Stimulated activated naive CD8-positive, alpha-beta T cell treated with anti-CD3 and anti-CD28 coated beads, Interleukin-15, amount 100 ng/mL, for 72 hours (primary cell): ENCODE measurements around the gene TNFAIP2.

Experiments used
- ATAC-seq: fragments of 150-1000 bp; cut with Tn5 transposase; 2 replicates; pipeline ENCODE4 v1.10.0; 2021; ENCODE audit warnings: mild to moderate bottlenecking, moderate library complexity
- DNase-seq, 2 donors: peaks; one replicate each; pipeline ENCODE4 v3.0.0; 2021 to 2022
- H3K27ac Mint-ChIP-seq, 2 donors: one replicate each; pipeline ENCODE4 v1.8.0; 2022; ENCODE audit warnings: mild to moderate bottlenecking in 2 of 2, mixed read lengths in 2 of 2, moderate library complexity in 2 of 2
- H3K27me3 Mint-ChIP-seq: one replicate; pipeline ENCODE4 v1.8.0; 2022; ENCODE audit warnings: mixed read lengths
- H3K4me1 Mint-ChIP-seq: one replicate; pipeline ENCODE4 v1.8.0; 2022; ENCODE audit warnings: mild to moderate bottlenecking, mixed read lengths
- H3K4me3 Mint-ChIP-seq, 2 donors: one replicate each; pipeline ENCODE4 v1.8.0; 2022; ENCODE audit warnings: mild to moderate bottlenecking in 2 of 2, mixed read lengths in 2 of 2, moderate library complexity in 1 of 2
- H3K9me3 Mint-ChIP-seq, 2 donors: one replicate each; pipeline ENCODE4 v1.8.0; 2022; ENCODE audit warnings: mixed read lengths in 2 of 2

TNFAIP2 gene

GRCh38 chr14:103101257-103101962 is 21.9 kb upstream of the TNFAIP2 start:
- Mint-ChIP-seq H3K27ac (no peak overlapping the region), H3K4me1 (peaks cover 23% of the 10 kb centered on the region), H3K27me3 (peaks cover 56% of the 10 kb centered on the region), H3K4me3 (no peak overlapping the region), H3K9me3 (no peaks in the 10 kb centered on the region)
- DNase-seq: no peak
- ATAC-seq: no peak

GRCh38 chr14:103101963-103102688 is 21.1 kb upstream of the TNFAIP2 start:
- H3K4me3 Mint-ChIP-seq: no peak overlapping the region
- peaks cover 63% of the 10 kb centered on the region for H3K27me3 Mint-ChIP-seq
- H3K9me3 Mint-ChIP-seq: no peaks in the 10 kb centered on the region
- H3K27ac Mint-ChIP-seq: no peak overlapping the region
- DNase-seq (no peak), ATAC-seq (no peak)
- H3K4me1 Mint-ChIP-seq: peaks cover 23% of the 10 kb centered on the region

- Mint-ChIP-seq H3K4me3 (no peak overlapping the region), H3K9me3 (no peaks in the 10 kb centered on the region), H3K4me1 (peaks cover 23% of the 10 kb centered on the region), H3K27ac (no peak overlapping the region), H3K27me3 (peaks cover 70% of the 10 kb centered on the region)
- DNase-seq: no peak
- ATAC-seq: no peak
Observed at GRCh38 chr14:103102689-103103260, 20.5 kb upstream of the TNFAIP2 start.

- peaks cover 71% of the 10 kb centered on the region for H3K27me3 Mint-ChIP-seq
- DNase-seq: no peak
- no peak for ATAC-seq
- H3K27ac Mint-ChIP-seq: no peak overlapping the region
- no peaks in the 10 kb centered on the region for H3K9me3 Mint-ChIP-seq
- H3K4me3 Mint-ChIP-seq: peak overlapping the region; percentile 42 to 51
- peaks cover 25% of the 10 kb centered on the region for H3K4me1 Mint-ChIP-seq
Observed at GRCh38 chr14:103103461-103104388, 19.5 kb upstream of the TNFAIP2 start.

GRCh38 chr14:103104389-103104653 is 18.9 kb upstream of the TNFAIP2 start:
- Mint-ChIP-seq H3K4me1 (peaks cover 28% of the 10 kb centered on the region), H3K9me3 (no peaks in the 10 kb centered on the region), H3K4me3 (no peak overlapping the region), H3K27ac (no peak overlapping the region), H3K27me3 (peaks cover 71% of the 10 kb centered on the region)
- no peak for DNase-seq
- no peak for ATAC-seq

- no peaks in the 10 kb centered on the region for H3K9me3 Mint-ChIP-seq
- H3K27ac Mint-ChIP-seq: no peak overlapping the region
- H3K4me3 Mint-ChIP-seq: no peak overlapping the region
- peak; percentile 76 for ATAC-seq
- peaks cover 31% of the 10 kb centered on the region for H3K4me1 Mint-ChIP-seq
- peaks cover 72% of the 10 kb centered on the region for H3K27me3 Mint-ChIP-seq
- DNase-seq: peak; percentile 75 to 79
Observed at GRCh38 chr14:103104654-103105452, 18.4 kb upstream of the TNFAIP2 start.

GRCh38 chr14:103105580-103106150 is 17.6 kb upstream of the TNFAIP2 start:
- DNase-seq (no peak), ATAC-seq (peak; percentile 21)
- no peak overlapping the region for H3K27ac Mint-ChIP-seq
- H3K27me3 Mint-ChIP-seq: peaks cover 80% of the 10 kb centered on the region
- peaks cover 34% of the 10 kb centered on the region for H3K4me1 Mint-ChIP-seq
- H3K9me3 Mint-ChIP-seq: no peaks in the 10 kb centered on the region
- H3K4me3 Mint-ChIP-seq: no peak overlapping the region

GRCh38 chr14:103107455-103107854 is 15.8 kb upstream of the TNFAIP2 start:
- DNase-seq (no peak), ATAC-seq (no peak)
- peaks cover 44% of the 10 kb centered on the region for H3K4me1 Mint-ChIP-seq
- no peaks in the 10 kb centered on the region for H3K9me3 Mint-ChIP-seq
- H3K27ac Mint-ChIP-seq: no peak overlapping the region
- no peak overlapping the region for H3K4me3 Mint-ChIP-seq
- H3K27me3 Mint-ChIP-seq: peaks cover 71% of the 10 kb centered on the region

- no peak overlapping the region for H3K4me3 Mint-ChIP-seq
- H3K27ac Mint-ChIP-seq: peak overlapping the region; percentile 93 to 94
- DNase-seq (no peak), ATAC-seq (no peak)
- peaks cover 45% of the 10 kb centered on the region for H3K4me1 Mint-ChIP-seq
- H3K9me3 Mint-ChIP-seq: no peaks in the 10 kb centered on the region
- peaks cover 64% of the 10 kb centered on the region for H3K27me3 Mint-ChIP-seq
Observed at GRCh38 chr14:103107941-103108748, 15.1 kb upstream of the TNFAIP2 start.

GRCh38 chr14:103108749-103109207 is 14.5 kb upstream of the TNFAIP2 start:
- peaks cover 57% of the 10 kb centered on the region for H3K27me3 Mint-ChIP-seq
- peak overlapping the region in 1 of 2 donors; percentile 6 for H3K4me3 Mint-ChIP-seq
- H3K27ac Mint-ChIP-seq: peak overlapping the region; percentile 93 to 94
- peaks cover 40% of the 10 kb centered on the region for H3K4me1 Mint-ChIP-seq
- no peaks in the 10 kb centered on the region for H3K9me3 Mint-ChIP-seq
- ATAC-seq (peak; percentile 82), DNase-seq (peak; percentile 40 to 76)

GRCh38 chr14:103109535-103110441 is 13.5 kb upstream of the TNFAIP2 start:
- no peak for DNase-seq
- H3K4me1 Mint-ChIP-seq: peaks cover 39% of the 10 kb centered on the region
- ATAC-seq: no peak
- peak overlapping the region; percentile 80 to 89 for H3K27ac Mint-ChIP-seq
- no peaks in the 10 kb centered on the region for H3K9me3 Mint-ChIP-seq
- peaks cover 47% of the 10 kb centered on the region for H3K27me3 Mint-ChIP-seq
- peak overlapping the region; percentile 12 to 18 for H3K4me3 Mint-ChIP-seq

GRCh38 chr14:103110681-103111231 is 12.5 kb upstream of the TNFAIP2 start:
- Mint-ChIP-seq H3K4me1 (peaks cover 29% of the 10 kb centered on the region), H3K27me3 (peaks cover 38% of the 10 kb centered on the region), H3K4me3 (no peak overlapping the region), H3K9me3 (no peaks in the 10 kb centered on the region), H3K27ac (peak overlapping the region in 1 of 2 donors; percentile 89)
- ATAC-seq (no peak), DNase-seq (no peak)
